ENCODE data around the gene ERGIC2.
"Not testable (repeated sequence)": the region's sequence is repeated elsewhere in the genome, so short reads cannot be mapped to it uniquely, and the experiment has no call there.

Gene ERGIC2

DNA sequence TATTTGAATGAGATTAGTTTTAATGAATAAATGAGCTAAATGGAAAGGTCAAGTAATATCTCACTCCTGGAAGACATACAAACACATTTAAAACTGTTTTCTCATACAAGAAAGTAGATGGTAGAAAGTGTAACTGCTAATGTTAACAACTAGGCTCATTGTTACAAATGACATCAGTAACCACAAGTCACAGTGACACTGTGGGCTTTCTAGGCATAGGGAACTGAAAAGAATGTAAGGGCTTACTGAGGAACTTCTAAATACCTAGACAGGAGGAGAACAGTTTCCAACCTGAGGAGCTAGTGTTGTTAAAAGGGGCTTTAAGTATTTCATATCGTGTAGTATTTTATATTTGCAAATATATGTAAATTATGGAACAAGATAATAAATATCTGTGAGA is 17.5 kb upstream of the ERGIC2 start:
- no peak overlapping the region for H3K4me3 ChIP-seq (ENCODE audit: low read length)
- no peaks in the 10 kb centered on the region for H3K9me3 ChIP-seq (ENCODE audit: low read length)
- no peak overlapping the region for H2AFZ ChIP-seq (ENCODE audit: low read depth, low read length)
- H3K27me3 ChIP-seq (ENCODE audit: insufficient read depth, low read length) = no peaks in the 10 kb centered on the region
- H3K36me3 ChIP-seq (ENCODE audit: insufficient read depth, low read length) = no peaks in the 10 kb centered on the region
- peaks cover 3% of the 10 kb centered on the region for H3K4me1 ChIP-seq (ENCODE audit: insufficient read depth, low read length)

DNA sequence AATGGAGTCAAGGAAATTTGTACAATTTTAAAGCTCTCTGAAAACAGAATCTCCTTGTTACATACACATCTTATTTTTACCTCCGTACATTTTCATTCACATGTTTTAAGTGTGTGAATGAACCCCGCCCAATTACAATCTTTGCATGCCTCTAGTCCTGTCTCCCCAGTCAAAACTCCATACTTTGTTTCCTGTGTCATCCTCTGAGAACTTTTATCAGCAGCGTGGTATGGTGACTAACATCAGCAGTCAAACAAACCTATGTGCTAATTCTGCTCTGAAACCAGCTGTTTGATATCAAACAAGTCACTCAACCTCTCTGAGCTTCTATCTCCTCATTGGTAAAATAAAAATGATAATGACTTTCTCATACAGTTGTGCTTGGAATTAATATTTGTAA is 15.8 kb upstream of the ERGIC2 start:
- peaks cover 3% of the 10 kb centered on the region for H3K4me1 ChIP-seq (ENCODE audit: insufficient read depth, low read length)
- H2AFZ ChIP-seq (ENCODE audit: low read depth, low read length) = no peak overlapping the region
- no peaks in the 10 kb centered on the region for H3K27me3 ChIP-seq (ENCODE audit: insufficient read depth, low read length)
- H3K36me3 ChIP-seq (ENCODE audit: insufficient read depth, low read length) = no peaks in the 10 kb centered on the region
- no peaks in the 10 kb centered on the region for H3K9me3 ChIP-seq (ENCODE audit: low read length)
- no peak overlapping the region for H3K4me3 ChIP-seq (ENCODE audit: low read length)

DNA sequence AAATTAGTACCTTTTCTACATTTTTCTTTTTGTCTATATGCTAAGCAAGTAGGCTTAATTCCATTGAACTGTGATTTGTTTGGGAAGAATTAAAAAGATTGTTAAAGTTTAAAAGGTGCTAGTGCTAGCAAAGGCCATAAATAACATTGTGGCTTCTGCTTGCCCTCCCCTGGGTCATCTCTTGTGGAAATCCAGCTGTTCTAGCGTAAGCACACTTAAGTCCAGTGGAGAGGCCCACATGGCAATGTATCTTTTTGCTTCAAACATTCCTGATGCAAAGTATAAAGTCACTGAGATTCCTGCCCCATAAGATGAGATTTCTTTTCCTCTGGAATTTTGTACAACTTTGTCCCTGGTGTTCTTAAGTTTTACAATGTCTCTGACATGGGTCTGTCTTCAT is 14.4 kb upstream of the ERGIC2 start:
- Histone ChIP-seq H3K4me1 (ENCODE audit: insufficient read depth, low read length) (no peaks in the 10 kb centered on the region), H3K4me3 (ENCODE audit: low read length) (no peak overlapping the region), H3K9me3 (ENCODE audit: low read length) (no peaks in the 10 kb centered on the region), H3K27me3 (ENCODE audit: insufficient read depth, low read length) (no peaks in the 10 kb centered on the region), H2AFZ (ENCODE audit: low read depth, low read length) (no peak overlapping the region), H3K36me3 (ENCODE audit: insufficient read depth, low read length) (no peaks in the 10 kb centered on the region)

DNA sequence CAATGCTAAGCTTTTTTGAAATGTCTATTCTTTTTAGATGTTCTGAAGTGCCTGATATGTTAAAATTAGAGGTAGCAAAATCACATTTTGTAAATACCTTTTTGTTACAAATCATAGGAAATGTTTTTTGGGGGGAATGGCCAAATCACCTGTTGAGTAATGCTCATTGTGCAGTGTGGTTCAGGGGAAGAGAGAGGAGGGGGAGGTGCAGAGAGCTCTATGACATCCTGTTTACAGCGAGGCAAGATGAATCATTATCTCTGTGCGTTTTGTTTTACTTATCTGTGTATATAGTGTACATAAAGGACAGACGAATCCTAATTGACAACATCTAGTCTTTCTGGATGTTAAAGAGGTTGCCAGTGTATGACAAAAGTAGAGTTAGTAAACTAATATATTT is 9.4 kb upstream of the ERGIC2 start:
- not testable (repeated sequence) for H3K36me3 ChIP-seq (ENCODE audit: insufficient read depth, low read length); H3K27me3 ChIP-seq (ENCODE audit: insufficient read depth, low read length); H3K4me3 ChIP-seq (ENCODE audit: low read length); H3K9me3 ChIP-seq (ENCODE audit: low read length); H2AFZ ChIP-seq (ENCODE audit: low read depth, low read length); H3K4me1 ChIP-seq (ENCODE audit: insufficient read depth, low read length)

DNA sequence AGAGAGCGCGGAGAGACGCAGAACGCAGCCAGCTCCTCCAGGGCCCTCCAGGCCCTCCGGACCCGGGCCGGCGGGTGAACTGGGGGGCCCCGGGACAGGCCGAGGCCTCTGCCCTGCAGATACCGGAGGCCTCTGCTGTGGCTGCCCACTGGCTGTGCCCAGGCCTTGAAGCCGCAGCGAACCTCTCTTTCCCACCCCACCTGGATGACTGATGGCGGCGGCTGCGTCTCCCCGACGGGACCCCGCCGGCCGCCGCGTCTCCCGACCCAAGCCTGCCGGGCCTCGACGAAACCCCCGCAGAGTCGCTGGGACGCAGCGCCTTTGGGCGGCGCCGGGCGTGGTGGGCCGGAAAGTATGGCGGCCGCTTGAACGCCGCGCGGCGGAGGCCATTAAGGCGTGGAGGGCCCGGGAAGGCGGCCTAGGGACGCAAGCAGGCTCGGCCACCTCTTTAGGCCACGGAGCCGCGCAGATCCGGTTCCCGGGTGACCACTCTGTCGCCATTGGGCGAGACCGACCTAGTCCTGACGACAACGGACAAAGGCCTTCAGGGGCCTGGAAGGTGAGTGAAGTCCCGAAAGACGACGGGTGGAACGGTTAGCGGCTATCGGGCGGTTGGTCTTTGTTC is 8.4 kb upstream of the ERGIC2 start:
- Histone ChIP-seq H3K27me3 (ENCODE audit: insufficient read depth, low read length) (no peaks in the 10 kb centered on the region), H3K9me3 (ENCODE audit: low read length) (no peaks in the 10 kb centered on the region), H3K36me3 (ENCODE audit: insufficient read depth, low read length) (no peaks in the 10 kb centered on the region), H2AFZ (ENCODE audit: low read depth, low read length) (no peak overlapping the region), H3K4me3 (ENCODE audit: low read length) (no peak overlapping the region), H3K4me1 (ENCODE audit: insufficient read depth, low read length) (no peaks in the 10 kb centered on the region)

DNA sequence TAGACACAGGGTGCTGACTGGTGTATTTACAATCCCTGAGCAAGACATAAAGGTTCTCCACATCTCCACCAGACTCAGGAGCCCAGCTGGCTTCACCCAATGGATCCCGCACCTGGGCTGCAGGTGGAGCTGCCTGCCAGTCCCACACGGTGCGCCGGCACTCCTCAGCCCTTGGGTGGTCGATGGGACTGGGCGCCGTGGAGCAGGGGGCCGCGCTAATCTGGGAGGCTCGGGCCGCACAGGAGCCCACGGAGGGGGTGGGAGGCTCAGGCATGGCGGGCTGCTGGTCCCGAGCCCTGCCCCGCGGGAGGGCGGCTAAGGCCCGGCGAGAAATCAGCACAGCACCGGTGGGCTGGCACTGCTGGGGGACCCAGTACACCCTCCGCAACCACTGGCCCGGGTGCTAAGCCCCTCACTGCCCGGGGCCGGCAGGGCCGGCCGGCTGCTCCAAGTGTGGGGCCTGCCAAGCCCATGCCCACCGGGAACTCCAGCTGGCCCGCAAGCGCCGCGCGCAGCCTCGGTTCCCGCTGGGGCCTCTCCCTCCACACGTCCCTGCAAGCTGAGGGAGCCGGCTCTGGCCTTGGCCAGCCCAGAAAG is 5.2 kb upstream of the ERGIC2 start:
- H3K4me3 ChIP-seq (ENCODE audit: low read length); H3K4me1 ChIP-seq (ENCODE audit: insufficient read depth, low read length); H3K36me3 ChIP-seq (ENCODE audit: insufficient read depth, low read length); H3K9me3 ChIP-seq (ENCODE audit: low read length); H3K27me3 ChIP-seq (ENCODE audit: insufficient read depth, low read length); H2AFZ ChIP-seq (ENCODE audit: low read depth, low read length): not testable (repeated sequence)

DNA sequence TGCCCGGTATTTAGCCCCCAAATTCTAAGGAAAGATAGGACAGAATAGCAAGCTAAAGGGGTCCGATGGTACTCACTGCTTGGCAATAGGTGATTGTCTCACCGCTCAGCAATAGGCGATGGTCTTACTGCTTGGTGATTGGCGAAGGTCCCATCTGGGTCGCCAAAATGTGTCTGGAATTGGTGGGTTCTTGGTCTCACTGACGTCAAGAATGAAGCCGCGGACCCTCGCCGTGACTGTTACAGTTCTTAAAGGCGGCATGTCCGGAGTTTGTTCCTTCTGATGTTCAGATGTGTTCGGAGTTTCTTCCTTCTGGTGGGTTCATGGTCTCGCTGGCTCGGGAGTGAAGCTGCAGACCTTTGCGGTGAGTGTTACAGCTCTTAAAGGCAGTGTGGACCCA is 4.2 kb upstream of the ERGIC2 start:
- not testable (repeated sequence) for H3K4me1 ChIP-seq (ENCODE audit: insufficient read depth, low read length); H3K4me3 ChIP-seq (ENCODE audit: low read length); H3K9me3 ChIP-seq (ENCODE audit: low read length)

DNA sequence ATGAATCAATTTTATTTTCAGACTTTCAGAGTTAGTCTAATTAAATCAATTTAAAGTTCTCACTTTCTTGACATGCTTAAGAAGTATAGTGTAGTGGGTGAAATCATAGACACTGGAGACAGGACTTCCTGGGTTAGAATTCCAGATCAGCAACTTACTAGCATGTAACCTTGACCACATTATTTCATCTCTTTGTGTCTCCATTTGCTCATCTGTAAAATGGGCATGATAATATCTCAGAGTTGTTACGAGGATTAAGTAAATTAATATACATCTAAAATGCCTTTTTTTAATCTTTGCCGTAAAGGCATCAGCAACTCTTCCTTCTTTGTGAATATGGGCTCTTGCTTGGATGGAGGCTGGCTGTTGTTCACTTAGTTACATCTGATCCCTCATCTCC is 1.3 kb upstream of the ERGIC2 start:
- Histone ChIP-seq H3K4me3 (ENCODE audit: low read length) (no peak overlapping the region), H2AFZ (ENCODE audit: low read depth, low read length) (peak overlapping the region; percentile 87), H3K9me3 (ENCODE audit: low read length) (no peaks in the 10 kb centered on the region), H3K4me1 (ENCODE audit: insufficient read depth, low read length) (peaks cover 12% of the 10 kb centered on the region), H3K36me3 (ENCODE audit: insufficient read depth, low read length) (peaks cover 7% of the 10 kb centered on the region), H3K27me3 (ENCODE audit: insufficient read depth, low read length) (no peaks in the 10 kb centered on the region)

More for the DNA sequence above, 4.2 kb upstream of the ERGIC2 start:
- H3K36me3 ChIP-seq (ENCODE audit: insufficient read depth, low read length); H3K27me3 ChIP-seq (ENCODE audit: insufficient read depth, low read length); H2AFZ ChIP-seq (ENCODE audit: low read depth, low read length): not testable (repeated sequence)

DNA sequence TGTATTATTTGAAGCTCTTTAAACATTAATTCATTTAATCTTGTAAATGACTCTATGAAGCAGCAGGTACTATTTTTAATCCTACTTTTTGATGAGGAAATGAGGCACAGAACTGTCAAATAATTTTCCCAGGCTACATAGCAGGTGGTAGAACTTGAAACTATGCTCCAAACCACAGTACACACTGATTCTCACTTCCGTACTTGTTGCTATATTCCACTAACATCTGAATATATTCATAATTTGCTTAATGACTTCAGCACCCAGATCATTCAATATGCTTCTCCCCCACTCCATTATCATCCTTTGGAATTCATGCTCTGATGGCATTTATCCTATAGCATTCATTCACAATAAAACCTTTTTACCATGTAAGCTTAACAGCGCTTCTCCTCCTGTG is 4.9 kb downstream of the ERGIC2 start:
- H3K9me3 ChIP-seq (ENCODE audit: low read length) = no peaks in the 10 kb centered on the region
- no peak overlapping the region for H2AFZ ChIP-seq (ENCODE audit: low read depth, low read length)
- no peak overlapping the region for H3K4me3 ChIP-seq (ENCODE audit: low read length)
- no peaks in the 10 kb centered on the region for H3K27me3 ChIP-seq (ENCODE audit: insufficient read depth, low read length)
- peaks cover 11% of the 10 kb centered on the region for H3K36me3 ChIP-seq (ENCODE audit: insufficient read depth, low read length)
- peaks cover 12% of the 10 kb centered on the region for H3K4me1 ChIP-seq (ENCODE audit: insufficient read depth, low read length)

DNA sequence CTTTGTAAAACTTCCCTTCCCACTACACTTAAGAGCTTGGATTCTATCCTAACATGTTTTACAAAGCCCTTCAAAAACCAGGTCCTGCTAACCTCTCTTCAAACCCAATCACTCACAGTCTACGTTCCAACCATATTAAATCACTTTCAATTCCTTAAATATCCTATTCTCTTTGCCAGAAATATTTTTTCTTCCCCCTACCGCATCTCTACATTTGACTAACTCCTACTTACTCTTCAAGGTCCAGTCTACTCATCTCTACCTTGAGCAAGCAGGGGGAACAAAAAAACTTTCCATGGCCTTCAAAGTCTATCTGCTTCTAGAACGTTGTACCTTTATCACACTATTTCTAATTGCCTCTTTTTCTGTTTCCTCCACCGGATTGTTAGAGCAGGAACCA is 6.1 kb downstream of the ERGIC2 start:
- Histone ChIP-seq H2AFZ (ENCODE audit: low read depth, low read length) (no peak overlapping the region), H3K36me3 (ENCODE audit: insufficient read depth, low read length) (peaks cover 13% of the 10 kb centered on the region), H3K4me1 (ENCODE audit: insufficient read depth, low read length) (peaks cover 8% of the 10 kb centered on the region), H3K4me3 (ENCODE audit: low read length) (no peak overlapping the region), H3K27me3 (ENCODE audit: insufficient read depth, low read length) (no peaks in the 10 kb centered on the region), H3K9me3 (ENCODE audit: low read length) (no peaks in the 10 kb centered on the region)

DNA sequence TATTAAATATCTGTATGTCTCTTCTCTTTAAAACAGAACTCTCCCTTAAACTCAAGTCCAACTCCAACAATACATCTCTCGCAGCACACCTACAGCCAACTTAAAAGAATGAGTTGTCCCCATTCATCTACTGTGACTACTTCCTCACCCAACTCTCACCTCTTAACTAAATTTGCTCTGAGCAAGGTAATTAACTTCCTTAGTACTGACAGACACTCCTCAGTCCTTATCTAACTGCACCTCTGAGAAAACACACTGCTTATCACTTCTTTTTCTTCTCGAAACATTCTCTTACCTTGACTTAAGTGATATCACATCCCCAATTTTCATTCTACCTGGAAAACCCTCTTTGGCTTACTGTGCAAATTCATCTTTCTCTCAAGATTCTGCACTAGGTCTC is 7.0 kb downstream of the ERGIC2 start:
- H2AFZ ChIP-seq (ENCODE audit: low read depth, low read length) = no peak overlapping the region
- no peaks in the 10 kb centered on the region for H3K27me3 ChIP-seq (ENCODE audit: insufficient read depth, low read length)
- H3K4me1 ChIP-seq (ENCODE audit: insufficient read depth, low read length) = no peaks in the 10 kb centered on the region
- H3K36me3 ChIP-seq (ENCODE audit: insufficient read depth, low read length) = peaks cover 21% of the 10 kb centered on the region
- no peaks in the 10 kb centered on the region for H3K9me3 ChIP-seq (ENCODE audit: low read length)
- H3K4me3 ChIP-seq (ENCODE audit: low read length) = no peak overlapping the region

DNA sequence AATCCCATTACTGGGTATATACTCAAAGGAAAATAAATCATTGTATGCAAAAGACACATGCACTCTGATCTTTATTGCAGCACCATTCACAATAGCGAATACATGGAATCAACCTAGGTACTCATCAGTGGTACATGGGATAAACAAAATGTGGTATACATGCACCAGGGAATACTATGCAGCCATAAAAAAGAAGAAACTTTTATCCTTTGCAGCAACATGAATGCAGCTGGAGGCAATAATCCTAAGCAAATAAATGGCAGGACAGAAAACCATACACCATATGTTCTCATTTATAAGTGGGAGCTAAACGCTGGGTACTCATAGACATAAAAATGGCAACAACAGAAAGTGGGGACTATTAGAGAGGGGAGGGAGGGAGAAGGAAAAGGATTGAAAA is 15.9 kb downstream of the ERGIC2 start:
- H3K36me3 ChIP-seq (ENCODE audit: insufficient read depth, low read length) = peaks cover 53% of the 10 kb centered on the region
- no peak overlapping the region for H3K4me3 ChIP-seq (ENCODE audit: low read length)
- H2AFZ ChIP-seq (ENCODE audit: low read depth, low read length) = no peak overlapping the region
- no peaks in the 10 kb centered on the region for H3K9me3 ChIP-seq (ENCODE audit: low read length)
- H3K27me3 ChIP-seq (ENCODE audit: insufficient read depth, low read length) = no peaks in the 10 kb centered on the region
- H3K4me1 ChIP-seq (ENCODE audit: insufficient read depth, low read length) = no peaks in the 10 kb centered on the region

DNA sequence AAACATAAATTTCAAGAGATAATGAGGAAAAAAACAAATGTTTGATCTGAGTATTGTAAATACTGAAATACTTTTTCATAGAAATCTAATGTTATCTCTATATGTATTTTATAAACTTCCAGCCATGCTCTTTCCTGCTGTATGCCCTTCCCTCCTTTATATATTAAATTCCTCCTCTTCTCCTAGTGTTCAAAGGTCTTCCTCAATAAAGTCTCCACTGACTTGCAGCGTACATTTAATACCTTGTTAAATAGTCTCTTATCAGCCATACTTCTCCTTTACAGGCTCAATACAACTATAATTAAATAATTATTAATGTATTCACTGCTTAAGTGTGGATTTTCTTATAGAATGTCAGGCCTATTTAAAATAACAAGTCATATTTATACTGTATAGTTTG is 26.0 kb downstream of the ERGIC2 start:
- Histone ChIP-seq H3K27me3 (ENCODE audit: insufficient read depth, low read length) (no peaks in the 10 kb centered on the region), H2AFZ (ENCODE audit: low read depth, low read length) (no peak overlapping the region), H3K4me1 (ENCODE audit: insufficient read depth, low read length) (no peaks in the 10 kb centered on the region), H3K4me3 (ENCODE audit: low read length) (no peak overlapping the region), H3K9me3 (ENCODE audit: low read length) (no peaks in the 10 kb centered on the region), H3K36me3 (ENCODE audit: insufficient read depth, low read length) (peaks cover 44% of the 10 kb centered on the region)

DNA sequence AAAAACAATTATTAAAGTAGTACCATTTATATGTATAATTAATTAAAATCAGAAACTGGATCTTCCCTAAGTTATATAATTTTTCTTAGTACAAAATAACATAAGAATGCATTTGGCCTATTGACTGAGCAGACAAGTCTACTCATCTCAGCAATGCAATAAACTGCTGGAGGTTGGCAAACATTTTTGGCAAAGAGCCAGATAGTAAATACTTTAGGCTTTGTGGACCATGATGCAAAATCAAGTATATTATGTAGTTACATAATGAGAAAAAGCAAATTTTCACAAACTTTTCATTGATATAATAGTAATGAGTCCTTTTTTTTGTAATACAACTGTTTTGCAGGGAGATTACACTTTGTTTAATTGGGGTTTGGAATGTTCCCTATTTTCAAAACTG is 30.9 kb downstream of the ERGIC2 start:
- peaks cover 51% of the 10 kb centered on the region for H3K36me3 ChIP-seq (ENCODE audit: insufficient read depth, low read length)

More for the DNA sequence above, 30.9 kb downstream of the ERGIC2 start:
- Histone ChIP-seq H3K27me3 (ENCODE audit: insufficient read depth, low read length) (no peaks in the 10 kb centered on the region), H3K4me1 (ENCODE audit: insufficient read depth, low read length) (no peaks in the 10 kb centered on the region), H3K4me3 (ENCODE audit: low read length) (no peak overlapping the region), H2AFZ (ENCODE audit: low read depth, low read length) (no peak overlapping the region), H3K9me3 (ENCODE audit: low read length) (no peaks in the 10 kb centered on the region)
